NT2/D1 (cell line): Measurements from ENCODE around the gene CDC42EP1.
A peak's percentile ranks its signal among the peaks of the same experiment; 100 is the strongest.
"Not testable (repeated sequence)": the region's sequence is repeated elsewhere in the genome, so short reads cannot be mapped to it uniquely, and the experiment has no call there.

Experiments used
- DNase-seq: peaks from one replicate; pipeline ENCODE4 v3.0.0-alpha.2; 2011; ENCODE audit warnings: low read depth, low spot score
- H3K27me3 ChIP-seq: 2 replicates; pipeline ENCODE4 v1.6.0; 2011; ENCODE audit warnings: mild to moderate bottlenecking; ENCODE audit not compliant: insufficient read length, insufficient read depth
- H3K36me3 ChIP-seq: 2 replicates; pipeline ENCODE4 v1.6.1; 2011; ENCODE audit warnings: mild to moderate bottlenecking, low read length, mixed read lengths; ENCODE audit not compliant: insufficient read depth, insufficient read length
- H3K4me1 ChIP-seq: 2 replicates; pipeline ENCODE4 v1.5.1; 2011; ENCODE audit not compliant: insufficient read depth, insufficient read length
- H3K4me3 ChIP-seq: 2 replicates; pipeline ENCODE4 v1.5.1; 2011; ENCODE audit warnings: low read depth; ENCODE audit not compliant: insufficient read length
- H3K9ac ChIP-seq: 2 replicates; pipeline ENCODE4 v1.6.0; 2011; ENCODE audit warnings: low read depth; ENCODE audit not compliant: insufficient read length
- H3K9me3 ChIP-seq: 2 replicates; pipeline ENCODE4 v1.5.1; 2011; ENCODE audit warnings: mild to moderate bottlenecking, low read length; ENCODE audit not compliant: insufficient read depth
- SUZ12 ChIP-seq: IDR thresholded peaks from 2 replicates; pipeline ENCODE4 v1.6.1; 2011; ENCODE audit not compliant: insufficient read length, insufficient read depth; ENCODE audit errors: extremely low read depth
- YY1 ChIP-seq: IDR thresholded peaks from 2 replicates; pipeline ENCODE4 v1.6.1; 2011; ENCODE audit not compliant: insufficient read length, insufficient read depth
- ZNF274 ChIP-seq: IDR thresholded peaks from 2 replicates; pipeline ENCODE4 v1.6.1; 2011; ENCODE audit warnings: mild to moderate bottlenecking, low read depth, low read length

The CDC42EP1 gene

GRCh38 chr22:37604875-37605274, 44.6 kb downstream of the CDC42EP1 start:
- no peak for DNase-seq

GRCh38 chr22:37607010-37607934, 47.0 kb downstream of the CDC42EP1 start:
- DNase-seq = peak; percentile 69
- peaks cover 4% of the 10 kb centered on the region for H3K4me1 ChIP-seq
- no peaks in the 10 kb centered on the region for H3K9me3 ChIP-seq
- TF ChIP-seq ZNF274 = no peak
- TF ChIP-seq YY1 = no peak
- no peak for TF ChIP-seq SUZ12
- H3K4me3 ChIP-seq = peak overlapping the region; percentile 34
- peak overlapping the region; percentile 66 for H3K9ac ChIP-seq
- no peaks in the 10 kb centered on the region for H3K27me3 ChIP-seq
- H3K36me3 ChIP-seq = no peaks in the 10 kb centered on the region

More at GRCh38 chr22:37604875-37605274, 44.6 kb downstream of the CDC42EP1 start:
- TF ChIP-seq ZNF274 = no peak
- no peak for TF ChIP-seq YY1
- TF ChIP-seq SUZ12 = no peak
- Histone ChIP-seq H3K4me1 (peaks cover 6% of the 10 kb centered on the region), H3K9me3 (no peaks in the 10 kb centered on the region), H3K36me3 (no peaks in the 10 kb centered on the region), H3K27me3 (no peaks in the 10 kb centered on the region), H3K4me3 (no peak overlapping the region), H3K9ac (no peak overlapping the region)

- TF ChIP-seq SUZ12 = no peak
- no peak for TF ChIP-seq ZNF274
- TF ChIP-seq YY1 = no peak
- H3K9ac ChIP-seq = peak overlapping the region; percentile 92
- peaks cover 6% of the 10 kb centered on the region for H3K4me1 ChIP-seq
- no peak for DNase-seq
- H3K36me3 ChIP-seq = peaks cover 3% of the 10 kb centered on the region
- H3K4me3 ChIP-seq = peak overlapping the region; percentile 78
- no peaks in the 10 kb centered on the region for H3K27me3 ChIP-seq
- no peaks in the 10 kb centered on the region for H3K9me3 ChIP-seq
These were observed 47.7 kb downstream of the CDC42EP1 start for GRCh38 chr22:37607935-37608476.

- H3K4me1 ChIP-seq = peaks cover 7% of the 10 kb centered on the region
- no peaks in the 10 kb centered on the region for H3K9me3 ChIP-seq
- no peaks in the 10 kb centered on the region for H3K27me3 ChIP-seq
- TF ChIP-seq ZNF274 (no peak), SUZ12 (no peak), YY1 (no peak)
- peak; percentile 85 for DNase-seq
- H3K36me3 ChIP-seq = peaks cover 5% of the 10 kb centered on the region
- H3K9ac ChIP-seq = peak within 1 kb of the TSS; percentile 93
- peak within 1 kb of the TSS; percentile 92 for H3K4me3 ChIP-seq
These were observed 48.4 kb downstream of the CDC42EP1 start, which contains the start of gene GGA1 for GRCh38 chr22:37608477-37609239. TSS of gene GGA1 (plus strand) at chr22:37608834. CDS start at chr22:37608861, 27 bp downstream.

GRCh38 chr22:37609240-37610152, 49.2 kb downstream of the CDC42EP1 start:
- H3K4me1 ChIP-seq = peaks cover 7% of the 10 kb centered on the region
- peaks cover 12% of the 10 kb centered on the region for H3K36me3 ChIP-seq
- H3K4me3 ChIP-seq = peak overlapping the region; percentile 92
- H3K9ac ChIP-seq = peak overlapping the region; percentile 93
- DNase-seq = no peak
- no peaks in the 10 kb centered on the region for H3K27me3 ChIP-seq
- H3K9me3 ChIP-seq = no peaks in the 10 kb centered on the region
- TF ChIP-seq SUZ12 (no peak), ZNF274 (no peak)

- DNase-seq, H3K9me3 ChIP-seq, H3K27me3 ChIP-seq, H3K4me1 ChIP-seq: not testable (repeated sequence)
- H3K4me3 ChIP-seq = peak overlapping the region; percentile 92
- H3K9ac ChIP-seq = peak overlapping the region; percentile 93
- H3K36me3 ChIP-seq = peaks cover 16% of the 10 kb centered on the region
These were observed 49.8 kb downstream of the CDC42EP1 start for GRCh38 chr22:37610153-37610475.
